GM19193 (cell line): ENCODE results near the gene C4orf33.

Experiments used
- POLR2A ChIP-seq: IDR thresholded peaks from 4 replicates; pipeline ENCODE4 v1.6.1; 2011; ENCODE audit not compliant: insufficient read depth, insufficient read length; ENCODE audit errors: extremely low read depth

Gene C4orf33

DNA sequence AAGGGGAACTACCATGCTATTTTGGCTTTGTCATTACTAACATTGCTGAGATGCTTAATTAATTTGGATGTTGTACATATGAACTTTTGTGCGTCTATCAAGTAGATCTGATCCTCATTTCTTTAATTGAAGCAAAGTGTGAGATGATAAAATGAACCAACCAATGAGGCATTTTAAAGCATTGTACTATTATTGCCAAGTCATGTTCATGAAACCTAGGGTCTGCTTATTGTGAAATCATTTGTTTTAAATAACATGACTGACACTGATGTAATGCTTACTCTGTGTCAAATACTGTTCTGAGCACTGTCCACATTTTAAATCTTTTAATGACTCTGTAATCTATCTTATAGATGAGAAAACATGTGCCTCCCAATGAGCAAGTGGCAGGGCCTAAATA, 57.7 kb downstream of the C4orf33 start:
- no peak for TF ChIP-seq POLR2A

DNA sequence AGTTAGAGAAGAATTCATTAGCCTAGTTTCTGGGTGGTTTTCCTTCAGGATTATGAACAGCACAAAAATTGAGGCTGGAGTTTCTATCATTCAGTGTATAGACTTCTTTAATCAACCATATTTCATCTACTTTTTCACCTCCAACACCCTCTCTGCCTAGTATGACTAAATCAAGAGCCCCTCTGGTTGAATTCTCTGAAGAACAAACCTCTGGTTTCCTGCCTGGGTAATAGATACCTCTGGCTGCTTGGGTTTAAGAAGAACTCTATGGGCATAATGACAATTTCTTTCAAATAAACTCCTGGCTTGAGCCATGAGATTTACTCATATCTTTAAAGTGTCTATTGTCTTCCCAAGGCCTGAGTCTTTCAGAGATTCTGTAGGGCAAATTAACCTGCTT, 66.5 kb downstream of the C4orf33 start:
- TF ChIP-seq POLR2A = no peak

- TF ChIP-seq POLR2A = no peak
Observed at GRCh38 chr4:129163427-129163826, 67.5 kb downstream of the C4orf33 start.

DNA sequence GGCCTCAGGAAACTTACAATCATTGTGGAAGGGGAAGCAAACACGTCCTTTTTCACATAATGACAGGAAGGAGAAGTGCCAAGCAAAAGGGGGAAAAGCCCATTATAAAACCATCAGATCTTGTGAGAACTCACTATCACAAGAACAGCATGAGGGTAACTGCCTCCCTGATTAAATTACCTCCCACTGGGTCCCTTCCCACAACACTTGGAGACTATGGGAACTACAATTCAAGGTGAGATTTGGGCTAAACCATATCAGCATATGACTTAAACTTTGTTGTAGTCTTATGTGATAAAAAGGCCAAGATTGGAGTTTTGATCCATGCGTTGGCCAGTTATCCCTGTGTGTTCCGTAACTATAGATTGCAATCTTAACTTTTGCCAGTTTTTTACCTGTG, 68.3 kb downstream of the C4orf33 start:
- TF ChIP-seq POLR2A = no peak
